ENCODE data around the gene DEPP1. TPM values are rescaled to one million over a fixed set of nuclear protein-coding genes. Genes with fewer than 3 reads are reported as not detected.

Gene DEPP1
- total and polyA plus RNA-seq, 2 of the 4 experiments (the other 2 are of a cell fraction): 13.6 to 30.0 TPM

GRCh38 chr10:45004661-45005060 lies 26.1 kb upstream of the DEPP1 start:
- H2BK15ac ChIP-seq (ENCODE audit: low read depth, low read length): no peak overlapping the region
- no peak overlapping the region for H2BK5ac ChIP-seq (ENCODE audit: low read depth, low read length, poor library complexity, severe bottlenecking)
- H3K4me3 ChIP-seq (ENCODE audit: insufficient read depth, low read depth, low read length): no peak overlapping the region
- no peak for ATAC-seq (ENCODE audit: low read depth)
- H2AFZ ChIP-seq (replicated peaks; ENCODE audit: low read length, poor library complexity): no peak overlapping the region
- dilution Hi-C loops (cut with HindIII; ENCODE audit: low sequenced_read_pairs, unreplicated experiment): no loop called here
- no peak overlapping the region for H4K8ac ChIP-seq (ENCODE audit: low read depth in 2 of 2, low read length in 2 of 2)
- 100% methylated on average over 1 of the region's 3 CpGs; no CpG with 5 or more reads in 1 of the 2 experiments for WGBS, 2 experiments (ENCODE audit: extremely low coverage in 2 of 2, insufficient read length in 1 of 2)
- H3K9me1 ChIP-seq (ENCODE audit: insufficient read depth, low read length): peaks cover 5% of the 10 kb centered on the region; the same call in 1 of the 2 replicates
- H3K4me2 ChIP-seq (ENCODE audit: low read depth, low read length): no peak overlapping the region
- no peak overlapping the region for H3K56ac ChIP-seq (ENCODE audit: extremely low read depth, insufficient read depth, low read length)
- H3K4me1 ChIP-seq (ENCODE audit: control insufficient read depth, insufficient read depth, low read length): peaks cover 8% of the 10 kb centered on the region
- H3K36me3 ChIP-seq (ENCODE audit: control insufficient read depth, insufficient read depth, low read length): peaks cover 6% of the 10 kb centered on the region
- H3K27me3 ChIP-seq (ENCODE audit: control insufficient read depth, insufficient read depth, low read length): no peaks in the 10 kb centered on the region
- intact Hi-C loops (cut with micrococcal nuclease): loop anchor here (10.0 kb wide), 1 partner anchor 460 kb away; no protein-coding TSS in a partner anchor
- no peak overlapping the region for H3K18ac ChIP-seq (ENCODE audit: low read depth, low read length)
- DNase-seq: no peak
- H2BK20ac ChIP-seq (ENCODE audit: low read depth, low read length): no peak overlapping the region
- H3K4ac ChIP-seq (ENCODE audit: low read depth, low read length): no peak overlapping the region
- TF ChIP-seq CTCF (conservative IDR thresholded peaks at IDR 0.05; ENCODE audit: low read depth, low read length) (no peak), FOS (IDR thresholded peaks at IDR 0.05; ENCODE audit: low read depth, low read length) (no peak), RFX5 (IDR thresholded peaks at IDR 0.05; ENCODE audit: low read depth, low read length) (no peak), RAD21 (IDR thresholded peaks at IDR 0.05; ENCODE audit: low read length) (no peak), ELK1 (IDR thresholded peaks at IDR 0.05; ENCODE audit: borderline replicate concordance, low read depth, low read length) (no peak), NFE2L2 (IDR thresholded peaks at IDR 0.05; ENCODE audit: low read depth, low read length) (no peak), MAZ (IDR thresholded peaks at IDR 0.05; ENCODE audit: borderline replicate concordance, low read depth, low read length) (no peak), MAFK (IDR thresholded peaks at IDR 0.05; ENCODE audit: low read depth, low read length) (no peak), POLR2A (IDR thresholded peaks at IDR 0.05; ENCODE audit: low read depth, low read length) (no peak), BHLHE40 (IDR thresholded peaks at IDR 0.05; ENCODE audit: low read depth, low read length) (no peak), SMC3 (IDR thresholded peaks at IDR 0.05; ENCODE audit: low read depth, low read length) (no peak), RCOR1 (IDR thresholded peaks at IDR 0.05; ENCODE audit: insufficient replicate concordance, low read length) (no peak)
- TF ChIP-seq, protein P1, sequence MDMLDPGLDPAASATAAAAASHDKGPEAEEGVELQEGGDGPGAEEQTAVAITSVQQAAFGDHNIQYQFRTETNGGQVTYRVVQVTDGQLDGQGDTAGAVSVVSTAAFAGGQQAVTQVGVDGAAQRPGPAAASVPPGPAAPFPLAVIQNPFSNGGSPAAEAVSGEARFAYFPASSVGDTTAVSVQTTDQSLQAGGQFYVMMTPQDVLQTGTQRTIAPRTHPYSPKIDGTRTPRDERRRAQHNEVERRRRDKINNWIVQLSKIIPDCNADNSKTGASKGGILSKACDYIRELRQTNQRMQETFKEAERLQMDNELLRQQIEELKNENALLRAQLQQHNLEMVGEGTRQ (IDR thresholded peaks at IDR 0.05; ENCODE audit: low read depth, low read length): no peak
- H3K27ac ChIP-seq (ENCODE audit: insufficient read depth, low read length): no peak overlapping the region
- H3K79me1 ChIP-seq (ENCODE audit: low read depth in 1 of 2, low read length in 2 of 2): peaks cover 16 to 42% of the 10 kb centered on the region in 2 experiments
- no peaks in the 10 kb centered on the region for H3K9me3 ChIP-seq (ENCODE audit: control insufficient read depth, insufficient read depth, low read length)
- H4K5ac ChIP-seq (ENCODE audit: low read depth, low read length): no peak overlapping the region
- no peak overlapping the region for H2AK5ac ChIP-seq (ENCODE audit: low read depth, low read length)
- no TSS peak for BruUV-seq (replicated peaks)
- H2BK120ac ChIP-seq (ENCODE audit: low read depth, low read length): no peak overlapping the region
- in situ Hi-C loops (cut with MboI; ENCODE audit: low sequenced_read_pairs): no loop called here
- POLR2A ChIA-PET (ENCODE audit: unreplicated experiment): no interaction called here
- H2AK9ac ChIP-seq (replicated peaks; ENCODE audit: low read depth, low read length, poor library complexity): no peak overlapping the region
- CTCF ChIA-PET: interaction anchor here (1.8 kb wide), 1 partner anchor 72 kb away, joined by 5 read pairs; no protein-coding TSS in a partner anchor
- H3K14ac ChIP-seq (replicated peaks; ENCODE audit: low read depth, low read length): no peak overlapping the region
- no peak overlapping the region for H3K23ac ChIP-seq (ENCODE audit: low read depth, low read length)
- H4K91ac ChIP-seq (ENCODE audit: insufficient read depth, low read depth, low read length): no peak overlapping the region
- no peak overlapping the region for H3K9ac ChIP-seq (ENCODE audit: low read depth, low read length)
- no peaks in the 10 kb centered on the region for H4K20me1 ChIP-seq (ENCODE audit: insufficient read depth, low read length)

All from IMR-90 (cell line).